ENCODE data around the gene TCP11L2. TPM values are rescaled to one million over a fixed set of nuclear protein-coding genes. Genes with fewer than 3 reads are reported as not detected.

The TCP11L2 gene
- total RNA-seq, 1 donor from 2014 or later: 7.8 TPM

DNA sequence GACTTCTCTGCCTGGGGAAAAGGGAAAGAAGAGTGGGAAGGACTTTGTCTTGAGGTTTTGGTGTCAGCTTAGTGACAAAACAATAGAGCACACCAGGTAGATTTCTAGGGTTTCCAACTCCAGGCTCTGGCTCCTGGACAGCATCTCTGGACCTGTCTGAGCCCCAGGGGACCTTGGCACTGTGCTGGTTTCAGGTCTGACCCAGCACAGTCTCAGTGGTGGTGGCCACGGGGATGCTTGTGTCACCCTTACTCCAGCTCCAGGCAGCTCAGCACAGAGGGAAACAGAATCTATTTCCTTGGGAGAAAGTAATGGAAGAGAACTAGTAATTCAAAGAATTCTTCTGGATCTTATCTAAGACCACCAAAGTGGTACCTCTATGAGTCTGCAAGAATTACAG, 43.6 kb upstream of the TCP11L2 start:
- Histone ChIP-seq H3K9me3 (ENCODE audit: low read depth) (no peaks in the 10 kb centered on the region), H4K20me1 (ENCODE audit: low read depth) (no peaks in the 10 kb centered on the region), H3K27ac (no peak overlapping the region), H3K36me3 (no peaks in the 10 kb centered on the region), H2AFZ (replicated peaks) (no peak overlapping the region), H3K4me3 (no peak overlapping the region), H3K79me2 (ENCODE audit: low read depth) (no peaks in the 10 kb centered on the region), H3K27me3 (no peaks in the 10 kb centered on the region), H3K4me2 (no peak overlapping the region), H3F3A (ENCODE audit: low read depth) (peaks cover 11% of the 10 kb centered on the region), H3K4me1 (peaks cover 13% of the 10 kb centered on the region), H3K9ac (no peak overlapping the region)
- DNase-seq (ENCODE audit: low spot score): no peak
- Mint-ChIP-seq H3K4me3 (no peak overlapping the region), H3K4me1 (no peaks in the 10 kb centered on the region), H3K9me3 (peaks cover 5% of the 10 kb centered on the region), H3K27ac (no peak overlapping the region), H3K27me3 (ENCODE audit: insufficient read depth, low read depth) (peaks cover 2% of the 10 kb centered on the region), H3K36me3 (no peaks in the 10 kb centered on the region)
- no peak for TF ChIP-seq EZH2 (IDR thresholded peaks at IDR 0.05)
- TF ChIP-seq, protein P1, sequence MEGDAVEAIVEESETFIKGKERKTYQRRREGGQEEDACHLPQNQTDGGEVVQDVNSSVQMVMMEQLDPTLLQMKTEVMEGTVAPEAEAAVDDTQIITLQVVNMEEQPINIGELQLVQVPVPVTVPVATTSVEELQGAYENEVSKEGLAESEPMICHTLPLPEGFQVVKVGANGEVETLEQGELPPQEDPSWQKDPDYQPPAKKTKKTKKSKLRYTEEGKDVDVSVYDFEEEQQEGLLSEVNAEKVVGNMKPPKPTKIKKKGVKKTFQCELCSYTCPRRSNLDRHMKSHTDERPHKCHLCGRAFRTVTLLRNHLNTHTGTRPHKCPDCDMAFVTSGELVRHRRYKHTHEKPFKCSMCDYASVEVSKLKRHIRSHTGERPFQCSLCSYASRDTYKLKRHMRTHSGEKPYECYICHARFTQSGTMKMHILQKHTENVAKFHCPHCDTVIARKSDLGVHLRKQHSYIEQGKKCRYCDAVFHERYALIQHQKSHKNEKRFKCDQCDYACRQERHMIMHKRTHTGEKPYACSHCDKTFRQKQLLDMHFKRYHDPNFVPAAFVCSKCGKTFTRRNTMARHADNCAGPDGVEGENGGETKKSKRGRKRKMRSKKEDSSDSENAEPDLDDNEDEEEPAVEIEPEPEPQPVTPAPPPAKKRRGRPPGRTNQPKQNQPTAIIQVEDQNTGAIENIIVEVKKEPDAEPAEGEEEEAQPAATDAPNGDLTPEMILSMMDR (IDR thresholded peaks at IDR 0.05): no peak
- no peak for TF ChIP-seq EZH2phosphoT487 (IDR thresholded peaks at IDR 0.05)

DNA sequence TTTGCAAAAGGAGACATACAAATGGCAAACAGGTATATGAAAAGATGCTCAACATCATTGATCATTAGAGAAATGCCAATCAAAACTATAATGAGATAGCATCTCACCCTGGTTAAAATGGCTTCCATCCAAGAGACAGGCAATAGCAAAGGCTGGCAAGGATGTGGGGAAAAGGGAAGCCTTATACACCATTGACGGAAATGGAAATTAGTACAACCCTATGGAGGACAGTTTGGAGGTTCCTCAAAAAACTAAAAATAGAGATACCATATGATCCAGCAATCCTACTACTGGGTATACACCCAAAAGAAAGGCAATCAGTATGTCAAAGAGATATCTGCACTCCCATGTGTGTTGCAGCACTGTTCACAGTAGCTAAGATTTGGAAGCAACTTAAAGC, 37.4 kb upstream of the TCP11L2 start:
- Histone ChIP-seq H3K4me1 (no peaks in the 10 kb centered on the region), H4K20me1 (ENCODE audit: low read depth) (no peaks in the 10 kb centered on the region), H3K4me2 (no peak overlapping the region), H3K27me3 (no peaks in the 10 kb centered on the region), H3K9me3 (ENCODE audit: low read depth) (no peaks in the 10 kb centered on the region), H3K79me2 (ENCODE audit: low read depth) (no peaks in the 10 kb centered on the region), H3K36me3 (no peaks in the 10 kb centered on the region), H3K9ac (no peak overlapping the region), H3K4me3 (no peak overlapping the region), H3K27ac (no peak overlapping the region), H2AFZ (replicated peaks) (no peak overlapping the region), H3F3A (ENCODE audit: low read depth) (no peaks in the 10 kb centered on the region)
- H3K4me1 Mint-ChIP-seq: no peaks in the 10 kb centered on the region
- TF ChIP-seq EZH2phosphoT487 (IDR thresholded peaks at IDR 0.05): no peak
- H3K9me3 Mint-ChIP-seq: peaks cover 2% of the 10 kb centered on the region
- H3K4me3 Mint-ChIP-seq: no peak overlapping the region
- peaks cover 8% of the 10 kb centered on the region for H3K27me3 Mint-ChIP-seq (ENCODE audit: insufficient read depth, low read depth)
- H3K36me3 Mint-ChIP-seq: no peaks in the 10 kb centered on the region
- H3K27ac Mint-ChIP-seq: no peak overlapping the region
- no peak for DNase-seq (ENCODE audit: low spot score)

- Histone ChIP-seq H3K27me3 (no peaks in the 10 kb centered on the region), H3K79me2 (ENCODE audit: low read depth) (no peaks in the 10 kb centered on the region), H3K4me3 (no peak overlapping the region), H3F3A (ENCODE audit: low read depth) (no peaks in the 10 kb centered on the region), H3K4me2 (no peak overlapping the region), H2AFZ (replicated peaks) (no peak overlapping the region), H3K4me1 (no peaks in the 10 kb centered on the region), H3K9me3 (ENCODE audit: low read depth) (no peaks in the 10 kb centered on the region), H4K20me1 (ENCODE audit: low read depth) (no peaks in the 10 kb centered on the region), H3K27ac (no peak overlapping the region), H3K9ac (no peak overlapping the region), H3K36me3 (no peaks in the 10 kb centered on the region)
- Mint-ChIP-seq H3K36me3 (no peaks in the 10 kb centered on the region), H3K27me3 (ENCODE audit: insufficient read depth, low read depth) (peaks cover 12% of the 10 kb centered on the region), H3K9me3 (peaks cover 4% of the 10 kb centered on the region), H3K4me3 (no peak overlapping the region), H3K4me1 (no peaks in the 10 kb centered on the region), H3K27ac (no peak overlapping the region)
- no peak for DNase-seq (ENCODE audit: low spot score)
- TF ChIP-seq, protein P1 (IDR thresholded peaks at IDR 0.05): no peak
- TF ChIP-seq EZH2phosphoT487 (IDR thresholded peaks at IDR 0.05): no peak
- no peak for TF ChIP-seq EZH2 (IDR thresholded peaks at IDR 0.05)
Observed at GRCh38 chr12:106267535-106267934, 35.0 kb upstream of the TCP11L2 start.

- H3K36me3 Mint-ChIP-seq: no peaks in the 10 kb centered on the region
- Histone ChIP-seq H3K4me3 (no peak overlapping the region), H3K4me2 (no peak overlapping the region), H3K79me2 (ENCODE audit: low read depth) (no peaks in the 10 kb centered on the region), H3F3A (ENCODE audit: low read depth) (no peaks in the 10 kb centered on the region), H3K27ac (no peak overlapping the region), H2AFZ (replicated peaks) (no peak overlapping the region), H4K20me1 (ENCODE audit: low read depth) (no peaks in the 10 kb centered on the region), H3K9ac (no peak overlapping the region), H3K36me3 (no peaks in the 10 kb centered on the region), H3K4me1 (no peaks in the 10 kb centered on the region), H3K9me3 (ENCODE audit: low read depth) (no peaks in the 10 kb centered on the region), H3K27me3 (no peaks in the 10 kb centered on the region)
- TF ChIP-seq EZH2phosphoT487 (IDR thresholded peaks at IDR 0.05) (no peak), EZH2 (IDR thresholded peaks at IDR 0.05) (no peak)
- TF ChIP-seq, protein P1 (IDR thresholded peaks at IDR 0.05): no peak
- H3K27me3 Mint-ChIP-seq (ENCODE audit: insufficient read depth, low read depth): peaks cover 12% of the 10 kb centered on the region
- no peak overlapping the region for H3K27ac Mint-ChIP-seq
- no peak overlapping the region for H3K4me3 Mint-ChIP-seq
- peaks cover 2% of the 10 kb centered on the region for H3K9me3 Mint-ChIP-seq
- DNase-seq (ENCODE audit: low spot score): no peak
- H3K4me1 Mint-ChIP-seq: no peaks in the 10 kb centered on the region
Observed at GRCh38 chr12:106269150-106269771, 33.3 kb upstream of the TCP11L2 start.

All from neural progenitor cell (in vitro differentiated cells).